ENCODE measurements around the gene RECQL. TPM values are rescaled to one million over a fixed set of nuclear protein-coding genes. Genes with fewer than 3 reads are reported as not detected.
"Not testable (repeated sequence)": the region's sequence is repeated elsewhere in the genome, so short reads cannot be mapped to it uniquely, and the experiment has no call there.

The RECQL gene
- total RNA-seq, 1 donor: 11.6 TPM

- no peak for DNase-seq (ENCODE audit: low read depth in 2 of 3, low spot score in 2 of 3)
Observed at GRCh38 chr12:21502872-21503271, 1.4 kb upstream of the RECQL start.

- DNase-seq (ENCODE audit: low read depth in 2 of 3, low spot score in 2 of 3): peak in 2 of 3 donors; percentile 31 to 37
Observed at GRCh38 chr12:21502164-21502496, 695 bp upstream of the RECQL start.

DNA sequence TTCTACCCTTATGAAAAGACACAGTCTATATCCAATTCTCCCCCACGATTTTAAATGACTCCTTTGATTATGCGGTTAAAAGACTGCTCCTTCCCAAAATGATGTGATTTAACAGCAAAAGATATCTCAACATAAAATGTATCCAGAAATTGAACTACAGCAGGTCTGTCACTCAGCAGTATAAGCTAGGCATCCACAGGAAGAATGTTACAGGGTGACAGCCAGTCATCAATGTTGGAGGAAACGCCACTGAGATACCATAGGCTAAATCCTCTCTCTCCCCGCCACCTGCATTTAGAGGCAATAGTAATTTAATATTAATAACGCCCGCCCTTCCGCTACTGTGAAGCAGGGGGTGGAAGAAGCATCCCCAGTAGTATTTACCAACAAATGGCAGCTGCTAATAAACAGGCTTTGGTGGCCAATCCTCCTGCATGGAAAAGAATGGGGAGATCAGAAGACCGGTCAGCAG, 613 bp downstream of the RECQL start:
- DNase-seq (ENCODE audit: low read depth in 2 of 3, low spot score in 2 of 3): no peak

- DNase-seq (ENCODE audit: low read depth in 2 of 3, low spot score in 2 of 3): no peak
Observed at GRCh38 chr12:21499765-21500164, 1.7 kb downstream of the RECQL start.

GRCh38 chr12:21485998-21486397, 15.4 kb downstream of the RECQL start:
- no peak for DNase-seq (ENCODE audit: low read depth in 2 of 3, low spot score in 2 of 3)

DNA sequence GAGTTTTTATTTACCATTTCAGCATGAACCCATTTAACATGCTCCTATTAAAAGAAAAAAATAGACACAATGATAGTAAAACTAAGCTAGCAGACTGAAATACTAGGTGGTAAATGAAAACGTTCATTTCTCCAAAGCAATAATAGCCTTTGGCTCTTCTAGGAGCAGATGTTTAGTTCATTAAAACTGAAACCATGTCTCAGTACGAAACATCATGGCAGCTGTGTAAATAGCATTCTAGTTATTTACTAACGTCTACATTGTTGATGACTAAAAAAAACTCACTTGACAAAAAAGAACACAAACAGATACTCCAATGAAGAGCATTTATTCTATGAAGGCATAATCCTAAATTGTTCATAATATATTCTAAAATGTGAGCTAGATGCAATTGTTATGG, 17.9 kb downstream of the RECQL start:
- no peak for DNase-seq (ENCODE audit: low read depth in 2 of 3, low spot score in 2 of 3)

DNA sequence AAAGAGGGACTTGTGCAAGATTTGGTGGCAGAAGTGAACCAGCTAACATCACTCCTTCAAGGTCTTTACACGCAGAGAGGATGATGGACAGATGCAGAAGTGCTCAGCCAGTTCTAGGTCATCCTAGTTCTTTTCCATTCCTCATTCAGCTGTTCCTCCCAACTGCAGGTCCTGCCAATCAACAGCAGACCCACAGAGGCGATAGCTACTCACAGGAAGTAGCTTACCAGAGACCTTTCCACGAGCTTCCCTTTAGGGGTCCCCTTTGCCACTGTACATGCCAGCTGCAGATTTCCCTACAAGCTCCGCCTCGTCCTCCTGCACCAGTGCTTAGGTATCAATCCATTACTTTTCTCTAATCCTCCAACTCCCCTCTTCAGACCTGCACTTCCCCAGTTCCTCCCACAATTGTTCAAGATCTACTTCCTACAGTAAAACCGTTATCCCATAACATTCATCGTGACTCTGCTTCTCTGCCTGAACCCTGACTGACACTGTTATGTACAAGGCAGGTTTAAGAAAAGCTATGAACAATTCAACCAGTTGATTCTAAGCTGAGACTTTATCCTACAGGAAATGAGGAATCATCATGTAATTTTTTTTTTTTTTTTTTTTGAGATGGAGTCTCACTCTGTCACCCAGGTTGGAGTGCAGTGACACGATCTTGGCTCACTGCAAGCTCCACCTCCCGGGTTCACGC, 22.5 kb downstream of the RECQL start:
- DNase-seq (ENCODE audit: low read depth in 2 of 3, low spot score in 2 of 3): no peak

GRCh38 chr12:21476949-21477348, 24.5 kb downstream of the RECQL start:
- no peak for DNase-seq (ENCODE audit: low read depth in 2 of 3, low spot score in 2 of 3)

DNA sequence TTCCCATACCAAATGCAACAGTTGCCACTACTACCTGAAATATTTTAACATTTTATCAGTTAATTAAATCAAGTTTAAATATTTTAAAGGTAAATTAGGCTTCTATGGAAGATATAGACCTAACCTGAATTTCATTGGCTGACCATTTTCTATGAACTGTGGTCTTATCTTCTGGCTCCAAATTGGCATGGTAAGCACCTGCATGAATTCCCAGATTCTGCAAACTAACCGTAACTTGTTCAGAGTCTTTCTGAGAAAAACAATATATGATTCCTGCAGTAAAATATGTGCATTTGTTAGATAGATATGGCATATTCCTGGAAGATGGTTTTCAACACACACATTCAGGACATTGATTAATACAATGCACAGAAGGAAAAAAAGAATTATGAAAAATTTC, 25.9 kb downstream of the RECQL start:
- DNase-seq (ENCODE audit: low read depth in 2 of 3, low spot score in 2 of 3): no peak

DNA sequence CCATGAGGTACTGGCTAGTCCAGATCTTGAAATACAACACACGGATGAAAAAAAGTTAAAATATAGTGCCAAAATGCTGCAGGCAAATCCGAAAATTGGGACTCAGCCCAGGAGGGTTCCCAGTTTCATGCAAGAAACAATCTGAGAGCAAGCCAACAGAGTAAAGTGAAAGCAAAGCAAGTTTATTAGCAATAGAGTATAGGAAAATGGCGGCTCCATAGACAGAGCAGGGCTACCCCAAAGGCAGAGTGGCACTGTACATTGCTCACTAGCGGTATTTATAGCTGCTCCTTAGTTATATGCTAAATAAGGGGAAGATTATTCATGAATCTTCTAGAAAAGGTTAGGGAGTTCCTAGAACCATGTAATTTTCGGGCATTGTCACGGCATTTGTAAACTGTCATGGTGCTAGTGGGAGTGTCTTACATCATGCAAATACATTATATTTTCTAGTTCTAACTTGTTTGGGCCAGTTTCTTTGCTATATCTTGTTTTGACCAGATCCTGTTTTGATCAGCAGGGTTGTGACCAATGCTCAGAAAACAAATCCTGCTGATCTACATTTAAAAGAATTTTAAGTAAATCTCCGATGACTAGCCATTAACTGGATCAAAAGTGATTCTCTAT, 29.1 kb downstream of the RECQL start:
- DNase-seq (ENCODE audit: low read depth in 2 of 3, low spot score in 2 of 3): no peak

- no peak for DNase-seq (ENCODE audit: low read depth in 2 of 3, low spot score in 2 of 3)
Observed at GRCh38 chr12:21471294-21471693, 30.1 kb downstream of the RECQL start.

DNA sequence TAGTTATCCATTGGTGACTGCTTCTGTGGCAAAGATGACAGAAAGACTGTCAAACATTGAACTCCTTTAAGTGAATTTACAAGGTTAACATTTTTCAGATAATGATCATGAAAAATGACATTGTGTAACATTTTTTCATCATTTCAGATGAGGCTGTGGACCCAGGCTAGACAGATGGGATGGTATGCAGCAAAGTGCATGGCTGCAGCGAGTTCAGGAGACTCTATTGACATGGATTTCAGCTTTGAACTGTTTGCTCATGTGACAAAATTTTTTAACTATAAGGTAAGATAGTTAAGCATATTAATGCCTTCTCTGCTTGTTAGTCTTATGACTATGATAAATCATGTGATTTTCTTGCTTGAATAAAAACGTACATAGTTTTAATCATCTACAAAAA, 34.1 kb downstream of the RECQL start:
- not testable (repeated sequence) for DNase-seq (ENCODE audit: low read depth in 2 of 3, low spot score in 2 of 3)

- no peak for DNase-seq (ENCODE audit: low read depth in 2 of 3, low spot score in 2 of 3)
Observed at GRCh38 chr12:21459474-21459873, 42.0 kb downstream of the RECQL start.

GRCh38 chr12:21456291-21456780, 45.1 kb downstream of the RECQL start:
- peak in 1 of 3 donors; percentile 24 for DNase-seq (ENCODE audit: low read depth in 2 of 3, low spot score in 2 of 3)

- no peak for DNase-seq (ENCODE audit: low read depth in 2 of 3, low spot score in 2 of 3)
Observed at GRCh38 chr12:21453312-21453852, 48.1 kb downstream of the RECQL start.

GRCh38 chr12:21451529-21451928, 49.9 kb downstream of the RECQL start:
- no peak for DNase-seq (ENCODE audit: low read depth in 2 of 3, low spot score in 2 of 3)

DNA sequence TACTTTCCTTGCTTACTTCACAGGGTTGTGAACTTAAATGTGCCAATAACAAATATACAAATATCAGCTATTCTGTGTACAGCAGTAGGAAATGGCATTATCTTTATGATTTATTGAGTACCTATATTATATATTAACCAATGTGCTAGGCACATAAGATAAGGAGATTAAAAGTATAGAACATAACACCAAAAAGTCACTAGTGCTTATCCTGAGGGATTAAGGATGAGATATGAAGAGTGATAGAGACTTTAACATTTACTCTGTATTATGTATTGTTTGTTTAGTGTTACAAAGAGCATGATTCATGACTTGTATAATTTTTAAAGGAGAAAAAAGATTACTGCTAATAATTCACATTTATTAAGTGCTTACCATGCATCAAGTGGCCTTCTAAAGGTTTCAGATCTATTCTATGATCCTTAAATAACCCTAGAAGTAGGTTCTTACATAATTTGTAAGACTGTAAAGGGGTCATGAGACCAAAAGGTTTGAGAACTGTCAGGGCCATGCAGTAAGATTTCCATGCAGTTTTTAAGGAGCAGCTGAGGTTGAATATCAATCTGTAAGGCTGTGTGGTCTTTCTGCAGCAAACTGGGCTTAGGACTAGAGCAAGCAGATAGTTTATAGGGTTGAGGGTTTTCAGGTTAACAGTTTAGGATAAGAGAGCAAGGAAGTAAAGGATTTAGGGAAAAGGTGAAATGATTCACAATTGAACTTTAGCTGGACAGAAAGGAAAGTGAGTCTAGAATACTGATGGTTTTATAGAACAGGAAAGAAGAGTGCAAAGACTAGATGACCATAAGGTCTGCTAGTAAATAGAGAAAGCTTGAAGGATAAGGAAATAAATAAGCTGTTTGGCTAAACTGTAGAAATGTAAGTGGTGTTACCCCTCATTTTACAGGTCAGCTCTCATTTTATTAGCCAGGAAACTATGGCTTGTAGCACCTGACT, 57.0 kb downstream of the RECQL start:
- DNase-seq (ENCODE audit: low read depth in 2 of 3, low spot score in 2 of 3): no peak

GRCh38 chr12:21439347-21439746, 62.1 kb downstream of the RECQL start:
- DNase-seq (ENCODE audit: low read depth in 2 of 3, low spot score in 2 of 3): no peak

DNA sequence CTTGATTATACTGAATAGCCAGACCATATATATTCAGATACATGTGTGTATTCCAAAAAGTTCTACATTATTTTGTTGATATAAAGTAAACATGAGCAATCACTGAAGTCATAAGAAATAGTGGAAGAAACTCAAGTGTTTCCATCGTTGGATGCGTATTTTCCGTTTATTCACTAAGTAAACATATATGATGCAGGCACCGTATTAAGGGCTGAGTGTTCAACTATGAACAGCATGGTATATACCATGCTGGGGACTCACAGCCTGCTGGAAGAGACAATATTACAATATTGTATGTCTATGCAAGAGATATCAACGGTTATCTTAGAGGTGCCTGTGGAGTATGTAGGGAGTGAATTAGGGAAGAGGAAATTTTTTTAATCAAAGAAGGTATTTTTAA, 62.8 kb downstream of the RECQL start:
- no peak for DNase-seq (ENCODE audit: low read depth in 2 of 3, low spot score in 2 of 3)

DNA sequence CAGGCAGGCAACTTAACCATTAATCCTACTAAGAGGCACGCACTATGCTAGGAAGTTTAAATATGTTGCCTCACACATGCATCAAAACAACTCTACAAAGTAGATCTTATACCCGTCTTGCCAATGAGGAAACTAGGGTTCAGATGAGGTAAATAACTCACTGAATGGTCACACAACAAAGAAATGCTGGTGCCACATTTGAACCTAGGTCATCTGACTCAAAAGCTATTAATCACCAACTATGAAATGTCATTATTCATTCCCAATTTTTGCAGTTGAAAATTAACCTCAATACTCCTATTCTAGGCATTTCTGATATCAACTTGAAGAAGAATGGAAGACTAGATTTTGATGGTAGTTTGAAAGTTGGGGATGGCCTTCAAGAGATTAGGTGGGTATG, 66.7 kb downstream of the RECQL start:
- DNase-seq (ENCODE audit: low read depth in 2 of 3, low spot score in 2 of 3): no peak

GRCh38 chr12:21433525-21433924, 67.9 kb downstream of the RECQL start:
- DNase-seq (ENCODE audit: low read depth in 2 of 3, low spot score in 2 of 3): no peak
